Measurements from ENCODE around the gene BNIP2. TPM values are rescaled to one million over a fixed set of nuclear protein-coding genes. Genes with fewer than 3 reads are reported as not detected.
A peak's percentile ranks its signal among the peaks of the same experiment; 100 is the strongest.

BNIP2 gene
- total RNA-seq, 2 experiments from 2014 or later, result 65.3 to 108 TPM

- Histone ChIP-seq H3K36me3 (ENCODE audit: insufficient read depth, low read length) (peaks cover 95% of the 10 kb centered on the region), H3K4me2 (ENCODE audit: low read length) (no peak overlapping the region), H3K4me1 (ENCODE audit: insufficient read depth, low read length, poor library complexity, severe bottlenecking) (no peaks in the 10 kb centered on the region), H3K27ac (ENCODE audit: low read depth, low read length, poor library complexity, severe bottlenecking) (no peak overlapping the region), H4K20me1 (ENCODE audit: insufficient read depth, low read length) (peaks cover 4% of the 10 kb centered on the region; the same call in 1 of the 2 replicates), H2AFZ (ENCODE audit: low read length) (no peak overlapping the region), H3K9me2 (ENCODE audit: insufficient read depth, low read length) (no peaks in the 10 kb centered on the region), H3K4me3 (ENCODE audit: low read depth, low read length, poor library complexity, severe bottlenecking) (no peak overlapping the region), H3K79me2 (ENCODE audit: insufficient read depth, low read depth, low read length) (peaks cover 6% of the 10 kb centered on the region; the same call in 1 of the 2 replicates), H3K9me3 (ENCODE audit: low read length) (no peaks in the 10 kb centered on the region)
- TF ChIP-seq CTCF (conservative IDR thresholded peaks at IDR 0.05; ENCODE audit: low read length) (no peak), EZH2phosphoT487 (IDR thresholded peaks at IDR 0.05; ENCODE audit: borderline replicate concordance, low read depth, low read length) (no peak)
- intact Hi-C loops (cut with micrococcal nuclease; ENCODE audit: unreplicated experiment), result no loop called here
- ChIA-PET CTCF (ENCODE audit: unreplicated experiment) (no interaction called here), POLR2A (interaction anchor here (0.6 kb wide), 2 partner anchors 354 to 368 kb away, joined by 3 read pairs; no protein-coding TSS in a partner anchor)
- no peak for DNase-seq (ENCODE audit: low spot score)
- no TSS peak for BruUV-seq (replicated peaks)
Measured at GRCh38 chr15:59668556-59668955, 20.6 kb downstream of the BNIP2 start.

- TF ChIP-seq EZH2phosphoT487 (IDR thresholded peaks at IDR 0.05; ENCODE audit: borderline replicate concordance, low read depth, low read length) (no peak), CTCF (conservative IDR thresholded peaks at IDR 0.05; ENCODE audit: low read length) (no peak)
- Histone ChIP-seq H4K20me1 (ENCODE audit: insufficient read depth, low read length) (no peaks in the 10 kb centered on the region; the same call in 1 of the 2 replicates), H2AFZ (ENCODE audit: low read length) (no peak overlapping the region), H3K9me2 (ENCODE audit: insufficient read depth, low read length) (no peaks in the 10 kb centered on the region), H3K79me2 (ENCODE audit: insufficient read depth, low read depth, low read length) (no peaks in the 10 kb centered on the region; the same call in 1 of the 2 replicates), H3K27ac (ENCODE audit: low read depth, low read length, poor library complexity, severe bottlenecking) (no peak overlapping the region), H3K4me3 (ENCODE audit: low read depth, low read length, poor library complexity, severe bottlenecking) (no peak overlapping the region), H3K9me3 (ENCODE audit: low read length) (no peaks in the 10 kb centered on the region), H3K36me3 (ENCODE audit: insufficient read depth, low read length) (peaks cover 86% of the 10 kb centered on the region), H3K4me1 (ENCODE audit: insufficient read depth, low read length, poor library complexity, severe bottlenecking) (peaks cover 3% of the 10 kb centered on the region), H3K4me2 (ENCODE audit: low read length) (no peak overlapping the region)
- DNase-seq (ENCODE audit: low spot score), result no peak
- POLR2A ChIA-PET, result interaction anchor here (0.5 kb wide), 1 partner anchor 22 kb away, joined by 3 read pairs; no protein-coding TSS in a partner anchor
- CTCF ChIA-PET (ENCODE audit: unreplicated experiment), result no interaction called here
- intact Hi-C loops (cut with micrococcal nuclease; ENCODE audit: unreplicated experiment), result loop anchor here (2.0 kb wide), 1 partner anchor 17 kb away; no protein-coding TSS in a partner anchor
- no TSS peak for BruUV-seq (replicated peaks)
Measured at GRCh38 chr15:59662260-59662659, 26.9 kb downstream of the BNIP2 start.

GRCh38 chr15:59659366-59659765 is 29.8 kb downstream of the BNIP2 start:
- H3K4me2 ChIP-seq (ENCODE audit: low read length), result no peak overlapping the region
- TF ChIP-seq CTCF (conservative IDR thresholded peaks at IDR 0.05; ENCODE audit: low read length) (no peak), EZH2phosphoT487 (IDR thresholded peaks at IDR 0.05; ENCODE audit: borderline replicate concordance, low read depth, low read length) (no peak)
- no peak overlapping the region for H2AFZ ChIP-seq (ENCODE audit: low read length)
- no TSS peak for BruUV-seq (replicated peaks)
- H3K4me1 ChIP-seq (ENCODE audit: insufficient read depth, low read length, poor library complexity, severe bottlenecking), result peaks cover 22% of the 10 kb centered on the region
- no peak for DNase-seq (ENCODE audit: low spot score)
- ChIA-PET POLR2A (no interaction called here), CTCF (ENCODE audit: unreplicated experiment) (no interaction called here)
- peak overlapping the region; percentile 6 for H3K27ac ChIP-seq (ENCODE audit: low read depth, low read length, poor library complexity, severe bottlenecking)
- H3K9me2 ChIP-seq (ENCODE audit: insufficient read depth, low read length), result no peaks in the 10 kb centered on the region
- H3K4me3 ChIP-seq (ENCODE audit: low read depth, low read length, poor library complexity, severe bottlenecking), result no peak overlapping the region
- peaks cover 74% of the 10 kb centered on the region for H3K36me3 ChIP-seq (ENCODE audit: insufficient read depth, low read length)
- intact Hi-C loops (cut with micrococcal nuclease; ENCODE audit: unreplicated experiment), result loop anchor here (10.0 kb wide), 1 partner anchor 125 kb away; no protein-coding TSS in a partner anchor
- peaks cover 28% of the 10 kb centered on the region for H3K79me2 ChIP-seq (ENCODE audit: insufficient read depth, low read depth, low read length)
- no peaks in the 10 kb centered on the region for H3K9me3 ChIP-seq (ENCODE audit: low read length)
- H4K20me1 ChIP-seq (ENCODE audit: insufficient read depth, low read length), result no peaks in the 10 kb centered on the region; the same call in 1 of the 2 replicates
